C4-2B (cell line): ENCODE results near the gene LATS1.
"Not testable (repeated sequence)": the region's sequence is repeated elsewhere in the genome, so short reads cannot be mapped to it uniquely, and the experiment has no call there.

ENCODE experiments used
- CTCF ChIP-seq: fragments of 450-650 bp; conservative IDR thresholded peaks from 2 replicates; pipeline ENCODE4 v1.5.1; 2017; ENCODE audit warnings: mild to moderate bottlenecking
- ZFX ChIP-seq: fragments of 450-650 bp; IDR thresholded peaks from 2 replicates; pipeline ENCODE4 v1.6.1; 2017

DNA sequence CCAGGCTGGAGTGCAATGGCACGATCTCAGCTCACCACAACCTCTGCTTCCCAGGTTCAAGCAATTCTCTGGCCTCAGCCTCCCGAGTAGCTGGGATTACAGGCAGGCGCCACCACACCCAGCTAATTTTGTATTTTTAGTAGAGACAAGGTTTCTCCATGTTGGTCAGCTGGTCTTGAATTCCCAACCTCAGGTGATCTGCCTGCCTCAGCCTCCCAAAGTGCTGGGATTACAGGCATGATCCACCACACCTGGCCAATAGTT, 35.4 kb upstream of the LATS1 start:
- not testable (repeated sequence) for TF ChIP-seq CTCF, ZFX
